GM12872 (cell line): ENCODE measurements around the gene ALOX5.

Experiments
- TF ChIP-seq, protein P1 (sequence below): IDR thresholded peaks from 3 replicates; pipeline ENCODE4 v1.5.1; 2011; ENCODE audit warnings: low read depth, mild to moderate bottlenecking, low read length, moderate library complexity; ENCODE audit not compliant: insufficient read depth

Gene ALOX5

GRCh38 chr10:45373576-45374349, at the start of gene ALOX5:
Gene ALOX5, plus strand, starts transcription at chr10:45374216. Its CDS starts 64 bp downstream, at chr10:45374280.
- TF ChIP-seq, protein P1, sequence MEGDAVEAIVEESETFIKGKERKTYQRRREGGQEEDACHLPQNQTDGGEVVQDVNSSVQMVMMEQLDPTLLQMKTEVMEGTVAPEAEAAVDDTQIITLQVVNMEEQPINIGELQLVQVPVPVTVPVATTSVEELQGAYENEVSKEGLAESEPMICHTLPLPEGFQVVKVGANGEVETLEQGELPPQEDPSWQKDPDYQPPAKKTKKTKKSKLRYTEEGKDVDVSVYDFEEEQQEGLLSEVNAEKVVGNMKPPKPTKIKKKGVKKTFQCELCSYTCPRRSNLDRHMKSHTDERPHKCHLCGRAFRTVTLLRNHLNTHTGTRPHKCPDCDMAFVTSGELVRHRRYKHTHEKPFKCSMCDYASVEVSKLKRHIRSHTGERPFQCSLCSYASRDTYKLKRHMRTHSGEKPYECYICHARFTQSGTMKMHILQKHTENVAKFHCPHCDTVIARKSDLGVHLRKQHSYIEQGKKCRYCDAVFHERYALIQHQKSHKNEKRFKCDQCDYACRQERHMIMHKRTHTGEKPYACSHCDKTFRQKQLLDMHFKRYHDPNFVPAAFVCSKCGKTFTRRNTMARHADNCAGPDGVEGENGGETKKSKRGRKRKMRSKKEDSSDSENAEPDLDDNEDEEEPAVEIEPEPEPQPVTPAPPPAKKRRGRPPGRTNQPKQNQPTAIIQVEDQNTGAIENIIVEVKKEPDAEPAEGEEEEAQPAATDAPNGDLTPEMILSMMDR: no peak

- TF ChIP-seq, protein P1: no peak
Observed at GRCh38 chr10:45325116-45325515, 48.9 kb upstream of the ALOX5 start.

GRCh38 chr10:45339894-45340293, 34.1 kb upstream of the ALOX5 start:
- TF ChIP-seq, protein P1: no peak

DNA sequence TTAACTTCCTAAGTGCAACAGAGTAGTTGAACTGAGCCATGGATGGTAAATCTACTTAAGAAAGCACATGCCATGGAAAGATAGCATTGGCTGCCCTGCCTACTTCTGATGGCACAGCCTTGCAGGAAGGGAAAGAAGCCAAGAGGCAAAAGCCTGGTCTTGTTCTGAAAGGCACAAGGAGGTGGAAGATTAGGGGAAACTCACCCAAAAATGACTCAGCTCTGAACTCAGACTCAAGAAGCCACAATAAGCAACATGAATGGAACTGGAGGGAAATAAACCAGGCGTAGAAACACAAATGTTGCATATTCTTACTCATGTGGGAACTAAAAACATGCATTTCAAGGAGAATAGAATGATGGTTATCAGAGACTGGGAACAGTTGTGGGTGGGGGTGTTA, 20.8 kb upstream of the ALOX5 start:
- TF ChIP-seq, protein P1: no peak

GRCh38 chr10:45354261-45354660, 19.8 kb upstream of the ALOX5 start:
- TF ChIP-seq, protein P1: no peak

- TF ChIP-seq, protein P1: no peak
Observed at GRCh38 chr10:45355494-45355893, 18.5 kb upstream of the ALOX5 start.

GRCh38 chr10:45368181-45368580, 5.8 kb upstream of the ALOX5 start:
- TF ChIP-seq, protein P1: no peak
